ENCODE measurements around the gene CCDC154.

- TF ChIP-seq FOXA1 (IDR thresholded peaks at IDR 0.05) (no peak), ARNT (IDR thresholded peaks at IDR 0.05) (no peak), LEF1 (IDR thresholded peaks at IDR 0.05; ENCODE audit: borderline replicate concordance) (no peak), BHLHE40 (IDR thresholded peaks at IDR 0.05; ENCODE audit: borderline replicate concordance) (no peak), SP1 (IDR thresholded peaks at IDR 0.05) (no peak), PKNOX1 (IDR thresholded peaks at IDR 0.05) (no peak)
Observed at GRCh38 chr16:1430759-1431496, 13.4 kb downstream of the CCDC154 start, which contains the start of gene PERCC1.

Measured in HEK293T (cell line).